Measurements from ENCODE around the gene SPECC1.

The SPECC1 gene

GRCh38 chr17:20275653-20276052 lies 266.5 kb downstream of the SPECC1 start:
- TF ChIP-seq, protein P1, sequence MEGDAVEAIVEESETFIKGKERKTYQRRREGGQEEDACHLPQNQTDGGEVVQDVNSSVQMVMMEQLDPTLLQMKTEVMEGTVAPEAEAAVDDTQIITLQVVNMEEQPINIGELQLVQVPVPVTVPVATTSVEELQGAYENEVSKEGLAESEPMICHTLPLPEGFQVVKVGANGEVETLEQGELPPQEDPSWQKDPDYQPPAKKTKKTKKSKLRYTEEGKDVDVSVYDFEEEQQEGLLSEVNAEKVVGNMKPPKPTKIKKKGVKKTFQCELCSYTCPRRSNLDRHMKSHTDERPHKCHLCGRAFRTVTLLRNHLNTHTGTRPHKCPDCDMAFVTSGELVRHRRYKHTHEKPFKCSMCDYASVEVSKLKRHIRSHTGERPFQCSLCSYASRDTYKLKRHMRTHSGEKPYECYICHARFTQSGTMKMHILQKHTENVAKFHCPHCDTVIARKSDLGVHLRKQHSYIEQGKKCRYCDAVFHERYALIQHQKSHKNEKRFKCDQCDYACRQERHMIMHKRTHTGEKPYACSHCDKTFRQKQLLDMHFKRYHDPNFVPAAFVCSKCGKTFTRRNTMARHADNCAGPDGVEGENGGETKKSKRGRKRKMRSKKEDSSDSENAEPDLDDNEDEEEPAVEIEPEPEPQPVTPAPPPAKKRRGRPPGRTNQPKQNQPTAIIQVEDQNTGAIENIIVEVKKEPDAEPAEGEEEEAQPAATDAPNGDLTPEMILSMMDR (IDR thresholded peaks at IDR 0.05): no peak
- no peaks in the 10 kb centered on the region for H3K27me3 ChIP-seq
- no peaks in the 10 kb centered on the region for H3K9me3 ChIP-seq
- peaks cover 0 to 5% of the 10 kb centered on the region in 2 experiments for H3K4me1 ChIP-seq (ENCODE audit: control insufficient read depth in 1 of 2, insufficient read depth in 1 of 2, low read depth in 1 of 2, low read length in 1 of 2)
- H3K4me3 ChIP-seq (ENCODE audit: low read depth in 1 of 2, low read length in 1 of 2): no peak overlapping the region
- H3K27ac ChIP-seq: no peak overlapping the region
- no peaks in the 10 kb centered on the region for H3K36me3 ChIP-seq

GRCh38 chr17:20276421-20276820 lies 267.3 kb downstream of the SPECC1 start:
- Histone ChIP-seq H3K4me1 (ENCODE audit: control insufficient read depth in 1 of 2, insufficient read depth in 1 of 2, low read depth in 1 of 2, low read length in 1 of 2) (peaks cover 2 to 12% of the 10 kb centered on the region in 2 experiments), H3K36me3 (no peaks in the 10 kb centered on the region), H3K27ac (no peak overlapping the region), H3K27me3 (no peaks in the 10 kb centered on the region), H3K9me3 (no peaks in the 10 kb centered on the region), H3K4me3 (ENCODE audit: low read depth in 1 of 2, low read length in 1 of 2) (no peak overlapping the region)
- TF ChIP-seq, protein P1 (IDR thresholded peaks at IDR 0.05): no peak

- no peaks in the 10 kb centered on the region for H3K27me3 ChIP-seq
- no peak overlapping the region for H3K4me3 ChIP-seq (ENCODE audit: low read depth in 1 of 2, low read length in 1 of 2)
- peaks cover 14 to 27% of the 10 kb centered on the region in 2 experiments for H3K4me1 ChIP-seq (ENCODE audit: control insufficient read depth in 1 of 2, insufficient read depth in 1 of 2, low read depth in 1 of 2, low read length in 1 of 2)
- H3K36me3 ChIP-seq: no peaks in the 10 kb centered on the region
- H3K27ac ChIP-seq: no peak overlapping the region
- TF ChIP-seq, protein P1 (IDR thresholded peaks at IDR 0.05): no peak
- no peaks in the 10 kb centered on the region for H3K9me3 ChIP-seq
Measured at GRCh38 chr17:20278805-20279204, 269.6 kb downstream of the SPECC1 start.

DNA sequence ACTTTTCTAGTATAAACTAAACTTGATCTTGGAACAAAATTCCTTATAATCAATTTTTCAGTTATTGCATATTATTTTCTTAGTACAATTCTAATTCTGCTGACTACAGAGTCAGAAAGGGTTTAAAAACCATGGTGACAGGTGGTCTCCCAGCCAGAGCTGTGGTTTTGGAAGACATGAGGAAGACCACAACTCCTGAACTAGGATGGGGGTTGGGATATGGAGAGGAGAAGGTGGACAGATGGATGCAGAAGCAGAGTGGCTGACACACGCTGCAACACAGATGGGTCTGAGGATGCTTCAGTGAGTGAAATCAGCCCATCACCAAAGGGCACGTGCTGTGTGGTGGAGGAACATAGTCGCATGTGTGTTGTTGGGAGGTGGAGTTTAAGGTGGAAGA lies 270.5 kb downstream of the SPECC1 start:
- no peak overlapping the region for H3K27ac ChIP-seq
- no peak overlapping the region for H3K4me3 ChIP-seq (ENCODE audit: low read depth in 1 of 2, low read length in 1 of 2)
- H3K36me3 ChIP-seq: no peaks in the 10 kb centered on the region
- no peaks in the 10 kb centered on the region for H3K9me3 ChIP-seq
- peaks cover 14 to 27% of the 10 kb centered on the region in 2 experiments for H3K4me1 ChIP-seq (ENCODE audit: control insufficient read depth in 1 of 2, insufficient read depth in 1 of 2, low read depth in 1 of 2, low read length in 1 of 2)
- H3K27me3 ChIP-seq: no peaks in the 10 kb centered on the region
- TF ChIP-seq, protein P1 (IDR thresholded peaks at IDR 0.05): no peak

- Histone ChIP-seq H3K9me3 (no peaks in the 10 kb centered on the region), H3K27ac (no peak overlapping the region), H3K4me1 (ENCODE audit: control insufficient read depth in 1 of 2, insufficient read depth in 1 of 2, low read depth in 1 of 2, low read length in 1 of 2) (peaks cover 14 to 27% of the 10 kb centered on the region in 2 experiments), H3K27me3 (no peaks in the 10 kb centered on the region), H3K36me3 (no peaks in the 10 kb centered on the region), H3K4me3 (ENCODE audit: low read depth in 1 of 2, low read length in 1 of 2) (no peak overlapping the region)
- TF ChIP-seq, protein P1 (IDR thresholded peaks at IDR 0.05): no peak
Measured at GRCh38 chr17:20280051-20280450, 270.9 kb downstream of the SPECC1 start.

GRCh38 chr17:20280851-20281250 lies 271.7 kb downstream of the SPECC1 start:
- TF ChIP-seq, protein P1 (IDR thresholded peaks at IDR 0.05): no peak

More at GRCh38 chr17:20280851-20281250, 271.7 kb downstream of the SPECC1 start:
- peaks cover 14 to 27% of the 10 kb centered on the region in 2 experiments for H3K4me1 ChIP-seq (ENCODE audit: control insufficient read depth in 1 of 2, insufficient read depth in 1 of 2, low read depth in 1 of 2, low read length in 1 of 2)
- no peaks in the 10 kb centered on the region for H3K9me3 ChIP-seq
- H3K36me3 ChIP-seq: no peaks in the 10 kb centered on the region
- H3K4me3 ChIP-seq (ENCODE audit: low read depth in 1 of 2, low read length in 1 of 2): no peak overlapping the region
- no peaks in the 10 kb centered on the region for H3K27me3 ChIP-seq
- peak overlapping the region; percentile 20 for H3K27ac ChIP-seq
